H9 (cell line): ENCODE results near the gene ZNF654. TPM values are rescaled to one million over a fixed set of nuclear protein-coding genes. Genes with fewer than 3 reads are reported as not detected.

Experiments used
- DNase-seq: peaks from one replicate; pipeline ENCODE4 v3.0.0-alpha.2; 2017
- H2AFZ ChIP-seq: one replicate; pipeline ENCODE4 v1.6.1; 2013; ENCODE audit warnings: mild to moderate bottlenecking, low read length, control low read depth, moderate library complexity
- H2AK5ac ChIP-seq: 2 replicates; pipeline ENCODE4 v1.6.1; 2013; ENCODE audit warnings: low read length, control low read depth, mixed read lengths; ENCODE audit not compliant: insufficient read length
- H2BK120ac ChIP-seq: one replicate; pipeline ENCODE4 v1.6.1; 2013; ENCODE audit warnings: low read depth, mild to moderate bottlenecking, low read length, control low read depth, inconsistent platforms; ENCODE audit not compliant: poor library complexity, severe bottlenecking
- H2BK12ac ChIP-seq: 2 replicates; pipeline ENCODE4 v1.6.1; 2013; ENCODE audit warnings: low read length, control low read depth, mixed read lengths, low read depth; ENCODE audit not compliant: insufficient read length
- H2BK15ac ChIP-seq: 2 replicates; pipeline ENCODE4 v1.6.1; 2013; ENCODE audit warnings: low read depth, low read length, control low read depth
- H2BK20ac ChIP-seq: one replicate; pipeline ENCODE4 v1.6.1; 2013; ENCODE audit warnings: low read depth, mild to moderate bottlenecking, low read length, control low read depth, inconsistent platforms; ENCODE audit not compliant: poor library complexity, severe bottlenecking
- H2BK5ac ChIP-seq: 2 replicates; pipeline ENCODE4 v1.6.1; 2013; ENCODE audit warnings: low read length, control low read depth, mixed read lengths; ENCODE audit not compliant: insufficient read length
- H3K14ac ChIP-seq: 2 replicates; pipeline ENCODE4 v1.6.1; 2013; ENCODE audit warnings: low read length, control low read depth; ENCODE audit not compliant: insufficient read depth
- H3K18ac ChIP-seq: 2 replicates; pipeline ENCODE4 v1.6.1; 2013; ENCODE audit warnings: low read depth, mild to moderate bottlenecking, mixed read lengths, low read length, control low read depth; ENCODE audit not compliant: insufficient read length
- H3K23ac ChIP-seq: 2 replicates; pipeline ENCODE4 v1.6.1; 2013; ENCODE audit warnings: low read length, control low read depth, mixed read lengths, low read depth; ENCODE audit not compliant: insufficient read length
- H3K23me2 ChIP-seq: 2 replicates; pipeline ENCODE4 v1.6.1; 2013; ENCODE audit warnings: low read depth, mild to moderate bottlenecking, mixed read lengths, low read length, control low read depth; ENCODE audit not compliant: insufficient read length, poor library complexity, severe bottlenecking
- H3K27ac ChIP-seq: 2 replicates; pipeline ENCODE4 v1.5.1; 2013; ENCODE audit warnings: low read length, control low read depth, mixed read lengths, low read depth; ENCODE audit not compliant: insufficient read length
- H3K27me3 ChIP-seq: 2 replicates; pipeline ENCODE4 v1.6.1; 2013; ENCODE audit warnings: low read length, control low read depth, inconsistent platforms; ENCODE audit not compliant: insufficient read depth
- H3K4ac ChIP-seq: 2 replicates; pipeline ENCODE4 v1.6.1; 2013; ENCODE audit warnings: low read depth, mild to moderate bottlenecking, control low read depth, inconsistent platforms, low read length, moderate library complexity
- H3K4me1 ChIP-seq: 2 replicates; pipeline ENCODE4 v1.6.1; 2013; ENCODE audit warnings: low read length, control low read depth, inconsistent platforms; ENCODE audit not compliant: insufficient read depth
- H3K4me2 ChIP-seq: 2 replicates; pipeline ENCODE4 v1.6.1; 2013; ENCODE audit warnings: low read length, control low read depth, mixed read lengths; ENCODE audit not compliant: insufficient read length, insufficient read depth
- H3K56ac ChIP-seq: 2 replicates; pipeline ENCODE4 v1.6.1; 2013; ENCODE audit warnings: low read depth, mild to moderate bottlenecking, mixed read lengths, low read length, control low read depth; ENCODE audit not compliant: insufficient read length
- H3K79me1 ChIP-seq: 2 replicates; pipeline ENCODE4 v1.6.1; 2013; ENCODE audit warnings: low read depth, mild to moderate bottlenecking, moderate library complexity, low read length, control low read depth, inconsistent platforms; ENCODE audit not compliant: insufficient read depth, poor library complexity, severe bottlenecking
- H3K79me2 ChIP-seq: 2 replicates; pipeline ENCODE4 v1.6.1; 2013; ENCODE audit warnings: low read length, control low read depth, inconsistent platforms; ENCODE audit not compliant: insufficient read depth
- H3K9ac ChIP-seq: 2 replicates; pipeline ENCODE4 v1.6.1; 2013; ENCODE audit warnings: low read length, control low read depth, mixed read lengths; ENCODE audit not compliant: insufficient read length; ENCODE audit errors: extremely low read depth
- H3K9me3 ChIP-seq: one replicate; pipeline ENCODE4 v1.6.1; 2013; ENCODE audit warnings: low read depth, low read length, inconsistent platforms; ENCODE audit not compliant: control insufficient read depth
- H3T11ph ChIP-seq: one replicate; pipeline ENCODE4 v1.6.1; 2013; ENCODE audit warnings: mild to moderate bottlenecking, low read length, control low read depth, inconsistent platforms
- H4K20me1 ChIP-seq: one replicate; pipeline ENCODE4 v1.6.1; 2013; ENCODE audit not compliant: control insufficient read depth, insufficient read length, insufficient read depth
- H4K5ac ChIP-seq: 2 replicates; pipeline ENCODE4 v1.6.1; 2013; ENCODE audit warnings: low read depth, mild to moderate bottlenecking, mixed read lengths, low read length, control low read depth; ENCODE audit not compliant: insufficient read length
- H4K8ac ChIP-seq: replicated peaks from 2 replicates; pipeline ENCODE4 v1.6.1; 2013; ENCODE audit warnings: low read length, control low read depth, mixed read lengths, low read depth; ENCODE audit not compliant: insufficient read length
- H4K91ac ChIP-seq: 2 replicates; pipeline ENCODE4 v1.6.1; 2013; ENCODE audit warnings: low read depth, mild to moderate bottlenecking, moderate library complexity, mixed read lengths, low read length, control low read depth; ENCODE audit not compliant: insufficient read length
- H3K27ac Mint-ChIP-seq, 3 experiments: 2 replicates in 2 of 3; 3 replicates in 1 of 3; pipeline ENCODE4 v1.8.0; 2020 to 2021; ENCODE audit warnings: mixed read lengths in 3 of 3, mild to moderate bottlenecking in 1 of 3, moderate library complexity in 1 of 3
- H3K27me3 Mint-ChIP-seq: 2 replicates; pipeline ENCODE4 v1.8.0; 2021; ENCODE audit warnings: low read depth, mild to moderate bottlenecking, moderate library complexity, mixed read lengths
- H3K36me3 Mint-ChIP-seq, 3 experiments: 2 replicates in 2 of 3; 3 replicates in 1 of 3; pipeline ENCODE4 v1.8.0; 2020 to 2021; ENCODE audit warnings: low read depth in 3 of 3, mixed read lengths in 3 of 3; ENCODE audit not compliant: insufficient read depth in 1 of 3
- H3K4me1 Mint-ChIP-seq, 2 experiments: 2 replicates each; pipeline ENCODE4 v1.8.0; 2020; ENCODE audit warnings: mixed read lengths in 2 of 2
- H3K4me3 Mint-ChIP-seq, 2 experiments: 2 replicates in 1 of 2; 3 replicates in 1 of 2; pipeline ENCODE4 v1.8.0; 2020 to 2021; ENCODE audit warnings: mild to moderate bottlenecking in 2 of 2, mixed read lengths in 2 of 2, moderate library complexity in 1 of 2
- H3K9me3 Mint-ChIP-seq, 2 experiments: 2 replicates in 1 of 2; 3 replicates in 1 of 2; pipeline ENCODE4 v1.8.0; 2020; ENCODE audit warnings: mild to moderate bottlenecking in 2 of 2, mixed read lengths in 2 of 2, moderate library complexity in 1 of 2
- WGBS: extraction: QIAGEN DNeasy Blood & Tissue Kit; methylation state at CpG from one replicate; pipeline ENCODE4 v1.1.7; 2013; ENCODE audit warnings: missing lambda C conversion rate, low lambda C conversion rate, mixed read lengths; ENCODE audit not compliant: insufficient read length; ENCODE audit errors: extremely low coverage; 5-methylcytosine and 5-hydroxymethylcytosine counted together
- total RNA-seq: library from RNA; stranded (reverse); gene quantifications from 2 replicates; pipeline ENCODE4 v1.2.1, GENCODE V29; 2021
- TF ChIP-seq, protein P1 (sequence below): fragments of 200-600 bp; sonication (generic); conservative IDR thresholded peaks from 3 replicates; pipeline ENCODE4 v1.8.0; 2021; ENCODE audit warnings: antibody characterized with exemption, mild to moderate bottlenecking

The ZNF654 gene
- total RNA-seq, 1 experiment from 2014 or later = 8.7 TPM

DNA sequence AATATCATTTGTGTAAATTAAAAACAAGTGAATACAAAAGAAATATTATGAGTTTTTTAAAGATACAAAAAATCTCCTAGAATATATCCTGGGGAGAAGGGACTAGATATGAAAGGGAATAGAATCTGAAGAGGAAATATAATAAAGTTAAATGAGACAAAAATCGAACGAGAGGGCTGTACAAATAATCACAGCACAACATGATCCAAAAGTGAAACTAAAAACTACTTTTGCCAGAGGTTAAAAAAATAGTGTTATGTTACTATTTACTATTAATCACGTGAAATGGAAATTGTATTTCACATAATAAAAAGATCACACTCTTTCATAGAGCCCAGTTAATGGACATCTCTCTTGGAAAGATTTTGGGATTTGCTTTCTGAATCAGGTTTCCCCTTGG is 28.8 kb upstream of the ZNF654 start:
- Mint-ChIP-seq H3K4me1 (peaks cover 0 to 3% of the 10 kb centered on the region in 2 experiments; a peak in 1 of 4 replicates), H3K9me3 (peaks cover 14 to 16% of the 10 kb centered on the region in 2 experiments), H3K4me3 (no peak overlapping the region), H3K27ac (no peak overlapping the region), H3K36me3 (peaks cover 0 to 7% (median 0%) of the 10 kb centered on the region in 3 experiments; a peak in 1 of 7 replicates), H3K27me3 (no peaks in the 10 kb centered on the region; the same call in 1 of the 2 replicates)
- H3K4me1 ChIP-seq = no peaks in the 10 kb centered on the region
- H3K4me2 ChIP-seq = no peak overlapping the region
- WGBS = no CpG with 5 or more reads among the region's 3 CpGs
- no peak overlapping the region for H2BK15ac ChIP-seq
- no peak overlapping the region for H2AK5ac ChIP-seq
- H3K18ac ChIP-seq = no peak overlapping the region
- DNase-seq = no peak
- no peak overlapping the region for H4K5ac ChIP-seq
- no peak overlapping the region for H4K8ac ChIP-seq
- H3T11ph ChIP-seq = no peak overlapping the region
- H2AFZ ChIP-seq = no peak overlapping the region
- no peak overlapping the region for H2BK12ac ChIP-seq
- no peaks in the 10 kb centered on the region for H3K9me3 ChIP-seq
- no peaks in the 10 kb centered on the region for H3K79me1 ChIP-seq
- no peak overlapping the region for H3K23ac ChIP-seq
- H2BK120ac ChIP-seq = no peak overlapping the region
- no peak overlapping the region for H3K14ac ChIP-seq
- no peaks in the 10 kb centered on the region for H4K20me1 ChIP-seq
- no peak overlapping the region for H2BK20ac ChIP-seq
- H3K23me2 ChIP-seq = no peaks in the 10 kb centered on the region
- TF ChIP-seq, protein P1, sequence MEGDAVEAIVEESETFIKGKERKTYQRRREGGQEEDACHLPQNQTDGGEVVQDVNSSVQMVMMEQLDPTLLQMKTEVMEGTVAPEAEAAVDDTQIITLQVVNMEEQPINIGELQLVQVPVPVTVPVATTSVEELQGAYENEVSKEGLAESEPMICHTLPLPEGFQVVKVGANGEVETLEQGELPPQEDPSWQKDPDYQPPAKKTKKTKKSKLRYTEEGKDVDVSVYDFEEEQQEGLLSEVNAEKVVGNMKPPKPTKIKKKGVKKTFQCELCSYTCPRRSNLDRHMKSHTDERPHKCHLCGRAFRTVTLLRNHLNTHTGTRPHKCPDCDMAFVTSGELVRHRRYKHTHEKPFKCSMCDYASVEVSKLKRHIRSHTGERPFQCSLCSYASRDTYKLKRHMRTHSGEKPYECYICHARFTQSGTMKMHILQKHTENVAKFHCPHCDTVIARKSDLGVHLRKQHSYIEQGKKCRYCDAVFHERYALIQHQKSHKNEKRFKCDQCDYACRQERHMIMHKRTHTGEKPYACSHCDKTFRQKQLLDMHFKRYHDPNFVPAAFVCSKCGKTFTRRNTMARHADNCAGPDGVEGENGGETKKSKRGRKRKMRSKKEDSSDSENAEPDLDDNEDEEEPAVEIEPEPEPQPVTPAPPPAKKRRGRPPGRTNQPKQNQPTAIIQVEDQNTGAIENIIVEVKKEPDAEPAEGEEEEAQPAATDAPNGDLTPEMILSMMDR = no peak
- H3K9ac ChIP-seq = no peak overlapping the region
- H3K56ac ChIP-seq = no peak overlapping the region
- H3K79me2 ChIP-seq = no peaks in the 10 kb centered on the region
- H3K4ac ChIP-seq = no peak overlapping the region
- no peak overlapping the region for H3K27ac ChIP-seq
- no peak overlapping the region for H2BK5ac ChIP-seq
- H4K91ac ChIP-seq = no peak overlapping the region
- H3K27me3 ChIP-seq = no peaks in the 10 kb centered on the region
